UCSD-AML1 (cell line): ENCODE results near the gene MPPED2.

Source experiments
- DNase-seq: peaks from one replicate; lab custom pipeline; 2025; ENCODE audit not compliant: unreplicated experiment; lab: John Stamatoyannopoulos, UW

The MPPED2 gene

GRCh38 chr11:30455025-30455424 lies 131.1 kb downstream of the MPPED2 start:
- no peak for DNase-seq

DNA sequence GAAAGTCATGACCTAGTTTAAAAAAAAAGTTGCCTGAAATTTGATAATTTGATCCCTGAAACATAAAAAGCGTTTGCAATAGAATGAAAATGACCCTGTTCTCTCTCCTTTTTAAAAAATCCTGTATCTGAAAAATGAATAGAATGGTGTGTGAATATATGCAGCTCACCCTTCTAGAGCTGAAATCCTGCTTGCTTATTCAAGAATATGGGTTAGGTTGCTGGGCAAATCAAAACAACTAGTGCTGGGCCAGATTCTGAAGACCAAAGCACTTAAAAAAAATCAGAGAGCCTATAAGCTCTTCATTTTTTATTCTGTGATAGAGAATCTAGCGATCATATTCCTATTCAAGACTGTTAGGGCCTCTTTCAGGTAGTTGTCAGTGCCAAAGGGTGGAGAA lies 131.6 kb downstream of the MPPED2 start:
- no peak for DNase-seq

- no peak for DNase-seq
These were observed 132.0 kb downstream of the MPPED2 start for GRCh38 chr11:30454111-30454510.

GRCh38 chr11:30453705-30454104 lies 132.4 kb downstream of the MPPED2 start:
- no peak for DNase-seq

DNA sequence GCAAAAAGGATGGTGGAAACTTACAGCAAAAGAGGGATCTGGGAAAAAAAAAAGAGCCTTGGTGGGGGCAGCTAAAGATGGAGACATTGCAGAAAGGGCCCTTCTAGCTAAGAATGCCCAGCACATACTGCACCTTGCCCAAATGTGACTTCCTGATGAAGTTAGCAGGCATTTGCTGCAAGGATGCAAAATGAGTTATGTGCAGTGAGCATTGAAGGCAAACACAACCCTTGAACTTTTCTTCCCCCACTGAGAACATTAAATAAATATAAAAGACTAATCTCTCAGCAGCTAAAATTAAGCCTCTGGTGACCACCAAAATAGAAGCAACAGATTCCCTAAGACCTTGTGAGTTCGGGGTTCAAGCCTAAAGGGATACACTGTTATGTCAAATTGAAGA lies 133.3 kb downstream of the MPPED2 start:
- no peak for DNase-seq

- DNase-seq, result no peak
These were observed 134.0 kb downstream of the MPPED2 start for GRCh38 chr11:30452114-30452513.

DNA sequence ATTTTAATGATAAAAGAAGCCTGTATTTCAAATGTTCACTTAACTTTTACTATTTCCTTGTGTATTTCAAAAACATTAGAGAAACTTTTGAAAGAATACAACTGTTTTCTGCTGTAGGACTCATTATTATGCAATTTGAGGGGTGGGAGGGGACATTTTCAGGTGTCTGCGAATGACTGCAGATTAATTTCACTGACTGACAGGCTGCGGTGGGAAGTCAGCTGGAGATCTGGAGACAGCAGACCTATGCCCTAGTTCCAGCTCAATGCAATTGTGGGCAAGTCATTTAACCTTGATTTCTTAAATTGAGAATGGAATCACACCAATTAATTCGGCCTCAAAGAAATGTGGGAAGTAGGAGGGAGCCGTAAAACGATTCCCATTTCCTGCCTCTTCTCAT lies 134.5 kb downstream of the MPPED2 start:
- no peak for DNase-seq

GRCh38 chr11:30451167-30451566 lies 135.0 kb downstream of the MPPED2 start:
- no peak for DNase-seq

DNA sequence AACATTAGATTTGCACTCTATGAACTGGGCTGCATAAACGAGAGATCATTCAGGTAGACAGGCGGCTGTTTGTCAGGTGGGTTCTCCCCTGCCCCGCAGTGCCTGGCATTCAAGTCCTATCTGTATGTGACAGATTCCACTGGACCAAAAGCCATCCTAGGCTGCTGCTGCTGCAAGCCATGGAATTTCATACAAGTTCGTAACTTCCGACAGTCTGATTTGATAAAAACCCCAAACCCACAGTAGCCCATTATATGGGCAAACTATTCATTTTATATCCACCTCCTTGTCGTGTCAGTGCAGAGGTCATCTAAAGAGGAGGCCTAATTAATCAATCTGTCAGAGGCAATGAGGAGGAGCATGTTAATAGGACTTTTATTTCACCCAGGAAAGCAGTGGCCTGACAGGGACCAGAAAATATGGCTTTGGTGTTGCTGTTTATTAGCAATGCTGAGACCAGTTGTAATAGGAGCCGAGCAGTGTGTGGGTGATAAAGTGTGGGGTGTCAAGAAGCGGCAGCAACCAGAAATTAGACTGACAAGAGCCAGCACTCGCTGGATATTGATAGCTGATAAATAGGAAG lies 139.0 kb downstream of the MPPED2 start:
- DNase-seq, result no peak

DNA sequence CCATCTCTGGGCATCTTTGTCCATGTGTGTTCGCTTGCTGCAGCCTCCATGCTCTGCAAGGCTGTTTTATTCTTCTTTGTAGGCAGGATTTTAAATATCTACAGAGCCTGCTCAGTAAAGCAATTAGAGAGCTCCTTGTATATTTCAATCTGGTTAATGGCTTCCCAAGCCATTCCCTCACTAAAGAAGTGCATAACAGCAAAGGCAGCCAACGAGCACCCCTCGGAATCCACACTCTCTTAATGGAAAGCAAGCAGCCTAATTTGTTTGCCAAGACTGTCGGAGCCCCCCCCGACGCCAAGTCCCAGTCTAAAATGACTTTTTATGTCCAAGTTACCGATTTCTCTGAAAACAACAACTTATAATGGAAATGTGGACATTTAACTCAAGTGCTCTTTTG lies 139.6 kb downstream of the MPPED2 start:
- no peak for DNase-seq

GRCh38 chr11:30445056-30445455 lies 141.1 kb downstream of the MPPED2 start:
- no peak for DNase-seq

DNA sequence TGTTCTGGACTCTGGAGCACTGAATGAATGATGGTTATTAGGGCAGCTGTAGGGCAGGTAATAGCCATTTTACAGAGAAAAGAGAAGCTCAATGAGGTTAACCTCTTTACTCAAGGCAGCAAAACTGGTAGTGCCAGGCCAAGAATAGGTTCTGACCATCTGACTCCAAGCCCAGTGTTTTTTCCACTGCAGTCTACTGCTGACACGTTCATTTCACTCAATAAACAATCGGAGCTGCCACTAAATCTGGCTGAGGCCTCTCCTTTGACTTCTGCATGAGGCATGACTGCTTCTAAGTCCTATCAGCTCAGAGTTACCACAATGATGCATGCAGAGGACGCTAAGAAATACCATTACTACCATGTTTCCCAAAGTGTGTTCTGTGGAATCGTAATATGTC lies 145.6 kb downstream of the MPPED2 start:
- DNase-seq, result no peak

DNA sequence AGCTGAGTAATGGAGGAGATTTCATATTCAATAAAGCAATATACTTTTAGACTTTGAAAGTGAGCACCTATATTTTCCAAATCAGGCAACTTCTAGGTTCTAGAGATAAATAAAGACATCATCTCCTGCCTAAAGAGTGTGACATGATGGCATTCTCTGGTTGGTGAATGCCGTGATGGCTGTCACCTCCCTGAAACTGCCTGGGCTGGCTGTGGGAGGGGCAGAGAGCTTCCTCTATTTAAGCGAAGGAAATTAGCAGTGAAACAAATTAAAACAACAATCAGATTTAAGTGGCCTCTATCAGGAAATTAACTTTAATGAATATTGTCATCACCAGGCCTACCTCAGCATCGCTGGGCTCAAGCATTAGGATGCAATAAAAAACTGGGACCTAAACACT lies 149.4 kb downstream of the MPPED2 start:
- no peak for DNase-seq

- no peak for DNase-seq
These were observed 150.7 kb downstream of the MPPED2 start for GRCh38 chr11:30435488-30435887.

DNA sequence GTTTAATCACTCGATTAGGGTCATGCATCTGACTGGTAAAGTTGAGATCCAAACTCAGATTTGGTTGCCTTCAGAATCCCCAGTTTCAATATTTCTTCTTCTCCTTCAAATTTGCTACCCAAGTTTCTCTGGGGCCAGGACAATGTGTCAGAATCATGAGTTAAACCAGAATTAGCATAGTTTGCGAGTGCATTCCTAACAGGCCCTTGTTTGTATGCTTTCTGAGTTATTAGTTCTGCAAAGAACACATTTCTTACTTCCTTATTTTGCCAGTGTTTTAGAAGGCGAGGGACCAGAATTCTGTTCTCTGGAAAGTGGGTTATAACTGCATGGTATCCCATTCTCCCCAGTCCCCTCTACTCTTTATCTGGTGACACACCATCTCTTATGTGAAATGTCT lies 151.3 kb downstream of the MPPED2 start:
- DNase-seq, result no peak

DNA sequence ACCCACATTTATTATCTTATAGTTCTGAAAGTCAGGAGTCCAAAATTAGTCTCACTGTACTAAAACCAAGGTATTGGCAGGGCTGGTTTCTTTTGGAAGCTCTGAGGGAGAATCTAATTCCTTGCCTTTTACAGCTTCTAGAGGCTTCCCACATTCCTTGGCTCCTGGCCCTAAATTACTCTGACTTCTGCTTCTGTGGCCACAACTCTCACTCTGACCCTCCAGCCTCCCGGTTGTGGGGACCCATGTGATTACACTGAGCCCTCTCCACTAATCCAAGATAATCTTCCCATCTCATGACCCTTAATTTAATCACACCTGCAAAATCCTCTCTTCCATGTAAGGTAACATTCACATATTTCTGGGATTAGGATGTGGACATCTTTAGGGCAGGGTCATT lies 152.3 kb downstream of the MPPED2 start:
- DNase-seq, result no peak

DNA sequence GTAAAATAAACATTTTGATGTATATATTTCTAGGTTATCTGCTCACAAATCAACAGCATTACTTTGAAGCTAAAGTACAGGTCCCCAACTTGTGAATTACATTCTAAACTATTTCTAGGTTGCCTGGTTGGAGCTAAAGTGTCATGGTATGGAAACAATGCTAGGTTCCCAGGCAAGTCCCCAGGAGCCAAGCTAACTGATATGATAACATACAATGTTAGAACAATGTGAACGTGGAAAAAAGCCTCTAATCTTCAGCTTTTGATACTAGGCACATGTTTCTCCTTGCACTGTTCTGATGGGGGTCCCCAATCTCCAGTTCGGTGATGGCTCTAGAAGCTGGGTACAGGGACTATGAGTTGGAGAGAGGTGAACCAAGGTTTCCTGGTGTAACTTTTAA lies 153.4 kb downstream of the MPPED2 start:
- DNase-seq, result no peak

GRCh38 chr11:30432178-30432577 lies 154.0 kb downstream of the MPPED2 start:
- DNase-seq, result no peak

GRCh38 chr11:30431127-30431814 lies 154.9 kb downstream of the MPPED2 start:
- DNase-seq, result no peak

DNA sequence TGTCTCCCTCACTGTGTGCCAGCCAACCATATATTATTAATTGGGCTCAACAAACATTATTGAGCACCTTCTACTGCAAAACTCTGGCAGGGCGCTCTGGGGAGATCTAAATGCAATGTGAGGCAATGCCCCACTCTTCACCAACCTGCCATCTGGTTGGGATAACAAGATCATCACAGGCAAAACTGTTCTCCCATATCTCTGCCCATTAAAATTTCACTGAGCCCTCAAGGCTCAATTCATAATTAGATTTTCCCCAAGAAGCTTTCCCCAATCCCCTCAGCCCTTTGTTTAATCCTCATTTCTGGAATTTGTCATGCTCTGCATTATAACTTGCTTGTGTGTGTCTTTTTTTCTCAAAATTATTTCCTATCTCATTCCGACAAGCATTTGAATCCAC lies 156.6 kb downstream of the MPPED2 start:
- DNase-seq, result no peak

DNA sequence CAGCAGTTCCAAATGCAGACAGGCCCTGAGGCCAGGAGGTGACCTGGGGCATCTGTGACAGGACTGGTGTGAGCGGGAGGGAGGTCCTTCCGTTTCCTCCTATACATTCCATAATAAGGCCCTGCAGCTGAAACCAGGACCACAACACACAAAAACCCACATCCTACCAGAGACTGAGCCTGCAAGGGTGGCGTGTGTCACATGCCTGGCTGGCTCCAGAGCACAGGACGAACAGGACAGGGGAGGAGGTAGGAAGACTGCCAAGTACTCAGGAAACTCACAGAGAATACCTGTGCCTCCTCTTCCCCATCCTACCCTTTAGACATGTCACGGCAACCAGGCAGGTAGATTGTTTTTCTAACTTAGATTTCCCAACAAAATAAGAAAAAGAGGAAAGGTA lies 159.4 kb downstream of the MPPED2 start:
- peak; percentile 29 for DNase-seq

DNA sequence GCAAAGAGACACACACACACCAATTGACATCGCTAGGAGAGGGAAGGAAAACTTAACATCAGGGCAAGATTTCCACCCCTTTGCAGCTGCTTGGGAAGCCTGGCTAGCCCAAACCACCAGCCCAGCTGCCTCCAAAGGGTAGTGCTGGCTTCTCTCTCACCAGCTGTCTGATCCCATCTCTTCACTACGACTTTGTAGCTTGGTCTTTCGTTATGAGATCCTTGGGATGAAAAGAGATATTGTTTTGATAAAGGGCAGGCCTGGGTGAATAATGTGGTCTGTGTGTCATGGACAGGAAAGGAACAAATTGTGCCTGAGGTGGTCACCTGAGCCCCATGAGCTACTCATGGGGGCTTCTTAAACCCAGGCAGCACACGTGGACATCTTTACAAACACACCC lies 161.3 kb downstream of the MPPED2 start:
- no peak for DNase-seq

GRCh38 chr11:30424321-30424720 lies 161.8 kb downstream of the MPPED2 start:
- no peak for DNase-seq
